ENCODE results near the gene CCND1. TPM values are rescaled to one million over a fixed set of nuclear protein-coding genes. Genes with fewer than 3 reads are reported as not detected.

CCND1 gene
- total and polyA plus RNA-seq, 2 of the 8 experiments (the other 6 are each of a cell fraction or from before 2014, with no cell fraction given): 64.5 to 170 TPM

DNA sequence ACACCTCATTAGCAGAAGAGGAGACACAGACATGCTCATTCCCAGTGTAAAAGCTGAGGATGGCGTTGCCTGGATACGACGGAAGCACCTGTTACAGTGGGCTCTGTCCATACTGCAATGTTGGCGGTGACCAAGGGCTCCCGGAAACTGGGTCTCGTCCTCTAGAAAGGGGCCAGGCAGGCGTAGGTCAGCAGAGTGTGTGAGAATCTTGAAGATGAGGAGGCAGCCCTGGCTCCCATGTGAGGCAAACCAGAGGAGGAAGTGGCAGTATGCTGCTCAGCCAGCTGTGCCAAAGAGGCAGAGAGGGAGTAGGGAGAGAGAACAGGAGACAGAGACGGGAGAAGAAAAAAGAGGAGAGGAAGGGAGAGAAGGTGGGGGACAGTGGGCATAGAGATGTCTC is 23.9 kb downstream of the CCND1 start (continued):
- TF ChIP-seq TCF12 (IDR thresholded peaks at IDR 0.05; ENCODE audit: low read depth, low read length) (no peak), GABPA (IDR thresholded peaks at IDR 0.05; ENCODE audit: borderline replicate concordance, insufficient read depth, low read length) (no peak), JUN (IDR thresholded peaks at IDR 0.05; ENCODE audit: low read depth, low read length) (no peak), POLR2AphosphoS5 (IDR thresholded peaks at IDR 0.05; ENCODE audit: low read depth, low read length) (no peak)
- TF ChIP-seq, protein P1, sequence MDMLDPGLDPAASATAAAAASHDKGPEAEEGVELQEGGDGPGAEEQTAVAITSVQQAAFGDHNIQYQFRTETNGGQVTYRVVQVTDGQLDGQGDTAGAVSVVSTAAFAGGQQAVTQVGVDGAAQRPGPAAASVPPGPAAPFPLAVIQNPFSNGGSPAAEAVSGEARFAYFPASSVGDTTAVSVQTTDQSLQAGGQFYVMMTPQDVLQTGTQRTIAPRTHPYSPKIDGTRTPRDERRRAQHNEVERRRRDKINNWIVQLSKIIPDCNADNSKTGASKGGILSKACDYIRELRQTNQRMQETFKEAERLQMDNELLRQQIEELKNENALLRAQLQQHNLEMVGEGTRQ (IDR thresholded peaks at IDR 0.05; ENCODE audit: low read length): no peak

All from H1 (cell line).